ENCODE results near the gene ZIC4.

ZIC4 gene

DNA sequence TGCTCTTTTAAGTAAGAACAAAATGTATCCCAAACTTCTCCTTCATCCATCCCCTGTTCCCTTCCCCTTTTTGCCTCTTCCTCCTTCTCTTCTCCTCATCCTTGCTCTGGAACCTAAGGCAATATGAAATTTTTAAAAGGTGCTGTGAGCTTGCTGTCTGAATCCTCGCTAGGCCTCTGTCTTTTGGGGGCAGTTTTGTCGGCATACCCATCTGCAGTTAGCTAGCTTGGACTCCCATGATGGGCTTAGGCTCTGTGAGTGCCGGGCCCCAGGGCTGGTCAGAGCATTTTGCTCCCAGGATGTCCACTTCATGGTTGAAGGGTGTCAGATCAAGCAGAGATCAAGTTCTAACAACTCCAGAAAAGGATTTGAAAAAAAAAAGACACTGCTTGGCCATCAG, 21.4 kb upstream of the ZIC4 start:
- TF ChIP-seq, protein P1, sequence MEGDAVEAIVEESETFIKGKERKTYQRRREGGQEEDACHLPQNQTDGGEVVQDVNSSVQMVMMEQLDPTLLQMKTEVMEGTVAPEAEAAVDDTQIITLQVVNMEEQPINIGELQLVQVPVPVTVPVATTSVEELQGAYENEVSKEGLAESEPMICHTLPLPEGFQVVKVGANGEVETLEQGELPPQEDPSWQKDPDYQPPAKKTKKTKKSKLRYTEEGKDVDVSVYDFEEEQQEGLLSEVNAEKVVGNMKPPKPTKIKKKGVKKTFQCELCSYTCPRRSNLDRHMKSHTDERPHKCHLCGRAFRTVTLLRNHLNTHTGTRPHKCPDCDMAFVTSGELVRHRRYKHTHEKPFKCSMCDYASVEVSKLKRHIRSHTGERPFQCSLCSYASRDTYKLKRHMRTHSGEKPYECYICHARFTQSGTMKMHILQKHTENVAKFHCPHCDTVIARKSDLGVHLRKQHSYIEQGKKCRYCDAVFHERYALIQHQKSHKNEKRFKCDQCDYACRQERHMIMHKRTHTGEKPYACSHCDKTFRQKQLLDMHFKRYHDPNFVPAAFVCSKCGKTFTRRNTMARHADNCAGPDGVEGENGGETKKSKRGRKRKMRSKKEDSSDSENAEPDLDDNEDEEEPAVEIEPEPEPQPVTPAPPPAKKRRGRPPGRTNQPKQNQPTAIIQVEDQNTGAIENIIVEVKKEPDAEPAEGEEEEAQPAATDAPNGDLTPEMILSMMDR (IDR thresholded peaks at IDR 0.05; ENCODE audit: control insufficient read depth, extremely low read depth, insufficient read depth) = no peak
- H3K4me3 ChIP-seq (ENCODE audit: low read depth, low read length) = no peak overlapping the region
- no peak for DNase-seq (ENCODE audit: low read depth)

DNA sequence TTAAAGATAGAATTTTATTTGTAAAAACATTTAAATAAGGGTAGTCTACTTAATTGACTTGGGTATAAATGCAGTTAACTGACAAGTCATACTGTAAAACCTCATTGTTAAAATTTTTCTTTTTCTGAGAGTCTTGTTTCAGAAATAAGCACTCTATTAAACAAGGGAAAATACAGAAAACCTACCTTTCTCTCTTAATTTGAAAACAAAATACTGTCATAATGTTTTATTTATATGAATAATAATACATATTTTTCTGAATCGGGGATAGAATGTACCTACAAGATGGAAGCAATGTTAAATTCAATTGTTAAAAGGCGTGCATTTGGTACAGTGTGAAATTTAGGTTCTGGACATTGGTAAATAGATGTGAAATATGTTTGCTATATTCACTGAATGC, 20.6 kb upstream of the ZIC4 start:
- no peak for DNase-seq (ENCODE audit: low read depth)
- no peak overlapping the region for H3K4me3 ChIP-seq (ENCODE audit: low read depth, low read length)
- TF ChIP-seq, protein P1 (IDR thresholded peaks at IDR 0.05; ENCODE audit: control insufficient read depth, extremely low read depth, insufficient read depth) = no peak

- TF ChIP-seq, protein P1 (IDR thresholded peaks at IDR 0.05; ENCODE audit: control insufficient read depth, extremely low read depth, insufficient read depth) = no peak
- H3K4me3 ChIP-seq (ENCODE audit: low read depth, low read length) = no peak overlapping the region
- DNase-seq (ENCODE audit: low read depth) = no peak
These were observed 19.1 kb upstream of the ZIC4 start for GRCh38 chr3:147425388-147425850.

GRCh38 chr3:147424581-147425387, 18.4 kb upstream of the ZIC4 start:
- H3K4me3 ChIP-seq (ENCODE audit: low read depth, low read length) = no peak overlapping the region
- DNase-seq (ENCODE audit: low read depth) = no peak
- TF ChIP-seq, protein P1 (IDR thresholded peaks at IDR 0.05; ENCODE audit: control insufficient read depth, extremely low read depth, insufficient read depth) = no peak

DNA sequence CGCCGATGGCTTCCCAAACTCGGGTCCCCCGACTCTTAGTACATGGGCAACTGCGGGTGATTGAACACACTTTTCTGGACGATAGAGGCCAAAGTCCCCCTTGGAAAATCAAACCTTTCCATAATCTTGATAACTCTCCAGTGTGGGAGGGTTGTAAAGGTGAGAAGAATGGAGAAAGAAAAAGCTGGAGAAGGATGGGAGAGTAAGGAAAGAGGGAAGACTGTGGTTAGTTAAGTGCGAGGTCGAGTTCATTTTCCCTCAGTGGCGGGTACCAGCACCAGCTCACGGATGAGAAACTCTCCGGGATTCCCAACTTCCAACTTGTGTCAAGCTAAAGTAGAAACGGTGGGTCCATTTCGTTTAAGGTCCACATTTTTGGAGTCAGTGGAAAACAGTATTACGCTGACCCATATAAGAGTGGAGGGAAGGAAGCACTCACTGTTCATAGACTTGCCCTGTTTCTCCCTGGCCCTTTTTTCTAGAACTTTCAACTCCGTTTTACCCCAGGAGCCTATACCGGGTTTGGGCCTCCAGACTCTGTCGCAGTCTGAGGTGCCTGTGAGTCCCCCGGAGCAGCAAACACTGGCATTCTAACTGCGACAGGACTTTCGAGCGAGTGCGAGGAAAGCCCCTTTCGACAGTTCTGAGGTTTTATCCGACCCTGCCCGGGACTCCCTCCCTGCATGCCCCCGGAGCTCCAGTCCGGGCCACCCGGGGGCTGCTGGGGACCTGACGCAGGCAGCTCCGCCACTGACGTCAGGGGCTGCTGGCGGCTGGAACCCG, 17.6 kb upstream of the ZIC4 start:
- TF ChIP-seq, protein P1 (IDR thresholded peaks at IDR 0.05; ENCODE audit: control insufficient read depth, extremely low read depth, insufficient read depth) = no peak
- no peak overlapping the region for H3K4me3 ChIP-seq (ENCODE audit: low read depth, low read length)
- DNase-seq (ENCODE audit: low read depth) = no peak

DNA sequence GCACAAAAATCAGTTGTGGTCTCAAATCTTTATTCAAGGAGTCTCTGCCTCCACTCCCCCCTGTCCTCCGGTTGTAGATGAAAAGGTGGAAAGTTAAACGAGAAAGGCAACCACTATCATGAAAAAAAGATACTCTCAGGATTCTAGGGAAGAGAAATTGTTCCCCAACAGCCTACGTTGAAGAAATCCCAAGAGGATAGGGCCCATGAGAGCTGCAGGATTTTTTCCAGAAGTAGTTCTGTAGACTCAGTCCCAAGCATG, 17.1 kb upstream of the ZIC4 start:
- TF ChIP-seq, protein P1 (IDR thresholded peaks at IDR 0.05; ENCODE audit: control insufficient read depth, extremely low read depth, insufficient read depth) = no peak
- no peak overlapping the region for H3K4me3 ChIP-seq (ENCODE audit: low read depth, low read length)
- no peak for DNase-seq (ENCODE audit: low read depth)
